ENCODE data around the gene SLC47A2. TPM values are rescaled to one million over a fixed set of nuclear protein-coding genes. Genes with fewer than 3 reads are reported as not detected.

SLC47A2 gene
- total RNA-seq, 1 experiment from 2014 or later = not detected

DNA sequence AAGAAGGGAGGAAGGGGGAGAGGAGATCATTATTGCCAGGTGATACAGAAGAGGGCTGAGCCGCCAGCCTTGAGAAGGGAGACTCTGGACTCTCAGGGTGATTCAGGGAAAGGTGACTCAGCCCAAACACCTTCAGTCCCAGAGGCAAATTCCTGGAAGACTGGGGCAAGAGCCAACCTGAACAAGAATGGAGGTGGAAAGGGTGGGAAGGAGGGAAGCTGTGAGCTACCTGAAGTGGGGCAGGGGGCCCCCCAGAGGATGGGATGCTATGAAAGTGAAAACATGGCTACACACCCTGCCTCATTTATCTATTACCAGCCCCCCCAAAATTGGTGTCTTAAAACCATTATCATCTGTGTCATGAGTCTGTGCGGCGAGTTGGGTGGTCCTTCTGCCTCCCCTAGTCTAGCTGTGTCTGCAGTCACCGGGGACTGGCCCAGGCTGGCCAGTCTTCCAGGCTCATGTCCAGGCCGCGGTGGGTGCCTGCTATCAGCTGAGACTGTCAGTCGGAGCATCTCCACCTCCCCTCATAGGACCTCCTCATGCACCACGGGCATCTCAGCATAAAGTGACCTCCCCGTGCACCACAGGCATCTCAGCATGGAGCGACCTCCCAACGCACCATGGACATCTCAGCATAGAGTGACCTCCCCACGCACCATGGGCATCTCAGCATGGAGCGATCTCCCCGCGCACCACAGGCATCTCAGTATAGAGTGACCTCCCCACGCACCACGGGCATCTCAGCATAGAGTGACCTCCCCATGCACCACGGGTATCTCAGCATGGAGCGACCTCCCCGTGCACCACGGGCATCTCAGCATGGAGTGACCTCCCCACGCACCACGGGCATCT lies 3.2 kb upstream of the SLC47A2 start:
- H3K4me3 ChIP-seq (ENCODE audit: low read length) = no peak overlapping the region
- H3K4me2 ChIP-seq (ENCODE audit: low read depth, low read length, poor library complexity, severe bottlenecking) = no peak overlapping the region
- H3K27me3 ChIP-seq (ENCODE audit: low read length) = no peaks in the 10 kb centered on the region
- H3K36me3 ChIP-seq (ENCODE audit: insufficient read depth, low read length) = no peaks in the 10 kb centered on the region
- H4K20me1 ChIP-seq (ENCODE audit: insufficient read depth, low read depth, low read length) = peaks cover 3% of the 10 kb centered on the region; the same call in 1 of the 2 replicates
- no peaks in the 10 kb centered on the region for H3K79me2 ChIP-seq (ENCODE audit: low read length)
- no peaks in the 10 kb centered on the region for H3K4me1 ChIP-seq (ENCODE audit: low read length)
- H3K9me2 ChIP-seq (replicated peaks; ENCODE audit: insufficient read depth, low read length) = no peaks in the 10 kb centered on the region
- no peaks in the 10 kb centered on the region for H3K9me3 ChIP-seq (ENCODE audit: low read length)
- no peak overlapping the region for H3K9ac ChIP-seq (ENCODE audit: low read length)
- H3K27ac ChIP-seq (ENCODE audit: low read length) = no peak overlapping the region
- DNase-seq = no peak
- H2AFZ ChIP-seq (ENCODE audit: low read length) = no peak overlapping the region

DNA sequence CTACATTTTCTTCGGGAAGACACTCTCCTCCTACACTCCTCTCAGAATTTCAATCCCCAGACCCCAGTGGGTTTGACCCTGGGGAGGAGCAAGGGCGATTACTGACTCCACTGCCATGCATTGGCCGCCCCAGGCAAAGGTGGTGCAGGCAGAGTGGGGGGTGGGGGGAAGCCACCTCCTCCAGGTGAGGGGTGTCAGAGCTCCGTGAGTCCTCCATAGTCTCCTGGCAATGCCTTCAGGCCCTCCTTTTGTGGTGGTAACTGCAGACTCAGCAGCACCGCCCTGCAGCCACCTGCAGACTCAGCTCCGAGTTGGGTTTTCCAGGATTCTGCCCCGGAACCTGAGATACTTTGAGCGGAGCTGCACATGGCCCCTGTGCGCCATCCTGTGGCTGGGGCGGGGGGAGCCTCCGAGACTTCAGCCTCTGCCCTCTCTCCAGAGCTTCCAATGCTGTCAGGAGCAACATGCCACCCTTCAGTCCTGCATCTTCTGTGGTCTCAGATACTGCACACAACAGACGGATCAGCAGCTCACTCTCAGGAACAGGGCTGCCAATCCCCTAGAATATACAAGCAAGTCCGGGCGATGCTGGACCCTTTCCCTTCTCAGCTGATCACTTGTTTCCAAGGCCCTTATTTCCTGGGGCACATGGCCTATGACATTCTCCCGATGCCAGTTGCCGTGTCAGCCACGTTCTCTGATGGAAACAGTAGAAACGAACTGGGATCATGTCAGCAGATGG lies 2.4 kb upstream of the SLC47A2 start:
- Histone ChIP-seq H3K36me3 (ENCODE audit: insufficient read depth, low read length) (no peaks in the 10 kb centered on the region), H2AFZ (ENCODE audit: low read length) (no peak overlapping the region), H3K4me1 (ENCODE audit: low read length) (no peaks in the 10 kb centered on the region), H3K27me3 (ENCODE audit: low read length) (no peaks in the 10 kb centered on the region), H3K9ac (ENCODE audit: low read length) (no peak overlapping the region), H3K27ac (ENCODE audit: low read length) (no peak overlapping the region), H3K79me2 (ENCODE audit: low read length) (no peaks in the 10 kb centered on the region), H3K4me3 (ENCODE audit: low read length) (no peak overlapping the region), H4K20me1 (ENCODE audit: insufficient read depth, low read depth, low read length) (peaks cover 3% of the 10 kb centered on the region; the same call in 1 of the 2 replicates), H3K9me2 (replicated peaks; ENCODE audit: insufficient read depth, low read length) (no peaks in the 10 kb centered on the region), H3K9me3 (ENCODE audit: low read length) (no peaks in the 10 kb centered on the region), H3K4me2 (ENCODE audit: low read depth, low read length, poor library complexity, severe bottlenecking) (no peak overlapping the region)
- peak; percentile 76 for DNase-seq

DNA sequence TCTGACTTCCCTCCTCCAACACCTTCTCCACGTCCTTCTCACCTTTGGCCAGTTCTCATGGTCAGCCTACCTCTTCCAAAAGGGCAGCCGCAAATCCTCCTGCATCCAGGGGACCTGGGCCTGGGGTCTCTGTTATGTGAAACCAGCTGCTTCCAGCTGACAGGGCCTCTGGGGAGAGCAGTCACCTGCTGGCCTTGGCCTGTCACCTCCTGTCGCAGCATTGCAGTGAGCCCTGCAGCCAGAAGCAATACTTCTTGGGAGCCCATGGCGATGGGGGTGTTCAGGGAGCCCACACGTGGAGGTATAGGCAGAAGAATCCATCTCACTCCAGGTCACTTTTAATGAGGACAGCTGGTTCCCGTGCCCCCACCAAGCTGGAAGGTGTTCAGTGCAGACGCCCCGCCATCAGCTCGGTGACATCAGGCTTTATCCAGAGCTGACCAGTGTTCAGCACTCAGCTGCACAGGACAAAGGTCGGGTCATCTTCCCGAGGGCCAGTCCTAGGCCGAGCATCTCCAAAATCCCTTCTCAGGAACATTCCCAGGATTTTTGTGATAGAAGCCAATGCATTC lies 1.7 kb upstream of the SLC47A2 start:
- no peak overlapping the region for H3K27ac ChIP-seq (ENCODE audit: low read length)

DNA sequence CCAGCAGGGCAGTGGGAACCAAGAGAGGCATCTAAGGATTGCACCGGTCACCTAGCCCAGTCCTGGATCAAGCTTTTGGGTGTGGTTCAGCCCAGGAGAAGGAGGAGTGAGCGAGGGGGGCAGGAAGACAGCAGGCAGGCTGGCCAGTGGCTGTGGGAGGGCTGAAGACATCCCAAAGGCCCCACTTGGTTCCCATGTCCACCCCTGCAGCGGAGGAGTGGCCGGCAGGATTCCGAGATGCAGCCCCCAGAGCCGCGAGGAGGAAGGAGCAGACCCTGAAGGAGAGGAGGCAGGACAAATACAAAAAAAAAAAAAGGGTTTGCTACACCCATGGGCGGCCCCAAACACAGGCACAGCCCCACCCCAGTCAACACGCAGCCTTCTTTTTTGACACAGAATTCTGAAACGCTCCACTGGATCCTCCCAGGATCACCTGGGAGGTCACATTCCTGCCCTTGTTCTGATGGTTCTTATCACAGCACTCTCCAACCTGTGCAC lies 1.1 kb upstream of the SLC47A2 start:
- H3K9me3 ChIP-seq (ENCODE audit: low read length) = no peaks in the 10 kb centered on the region

More for the DNA sequence above, 1.7 kb upstream of the SLC47A2 start:
- Histone ChIP-seq H2AFZ (ENCODE audit: low read length) (no peak overlapping the region), H3K4me3 (ENCODE audit: low read length) (no peak overlapping the region), H3K9ac (ENCODE audit: low read length) (no peak overlapping the region), H3K4me2 (ENCODE audit: low read depth, low read length, poor library complexity, severe bottlenecking) (no peak overlapping the region), H3K4me1 (ENCODE audit: low read length) (no peaks in the 10 kb centered on the region), H4K20me1 (ENCODE audit: insufficient read depth, low read depth, low read length) (peaks cover 3% of the 10 kb centered on the region; the same call in 1 of the 2 replicates), H3K9me2 (replicated peaks; ENCODE audit: insufficient read depth, low read length) (no peaks in the 10 kb centered on the region), H3K79me2 (ENCODE audit: low read length) (no peaks in the 10 kb centered on the region), H3K27me3 (ENCODE audit: low read length) (no peaks in the 10 kb centered on the region), H3K36me3 (ENCODE audit: insufficient read depth, low read length) (no peaks in the 10 kb centered on the region), H3K9me3 (ENCODE audit: low read length) (no peaks in the 10 kb centered on the region)
- DNase-seq = no peak

DNA sequence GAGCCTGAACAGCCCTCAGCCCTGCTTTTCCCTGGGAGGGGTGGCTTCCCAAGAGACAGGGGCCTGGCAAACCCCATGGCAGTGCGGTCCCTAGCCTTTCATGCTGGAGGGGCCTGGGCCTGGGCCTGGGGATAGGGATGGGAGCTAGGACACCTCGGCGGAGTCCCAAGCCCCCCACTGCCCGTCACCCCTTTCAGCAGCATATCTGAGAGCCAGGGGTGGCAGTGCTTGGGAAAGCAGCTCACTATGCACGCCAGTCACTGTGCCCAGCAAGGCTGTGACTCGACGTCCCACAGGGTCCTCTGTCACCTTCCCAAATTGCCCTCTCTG lies 612 bp upstream of the SLC47A2 start:
- Histone ChIP-seq H4K20me1 (ENCODE audit: insufficient read depth, low read depth, low read length) (peaks cover 3% of the 10 kb centered on the region; the same call in 1 of the 2 replicates), H2AFZ (ENCODE audit: low read length) (no peak overlapping the region), H3K27ac (ENCODE audit: low read length) (no peak overlapping the region), H3K9me2 (replicated peaks; ENCODE audit: insufficient read depth, low read length) (no peaks in the 10 kb centered on the region), H3K4me1 (ENCODE audit: low read length) (no peaks in the 10 kb centered on the region), H3K27me3 (ENCODE audit: low read length) (no peaks in the 10 kb centered on the region), H3K36me3 (ENCODE audit: insufficient read depth, low read length) (no peaks in the 10 kb centered on the region), H3K9me3 (ENCODE audit: low read length) (no peaks in the 10 kb centered on the region), H3K4me3 (ENCODE audit: low read length) (no peak overlapping the region), H3K4me2 (ENCODE audit: low read depth, low read length, poor library complexity, severe bottlenecking) (no peak overlapping the region), H3K79me2 (ENCODE audit: low read length) (no peaks in the 10 kb centered on the region), H3K9ac (ENCODE audit: low read length) (no peak overlapping the region)
- DNase-seq = no peak

More for the DNA sequence above, 1.1 kb upstream of the SLC47A2 start:
- H3K4me2 ChIP-seq (ENCODE audit: low read depth, low read length, poor library complexity, severe bottlenecking) = no peak overlapping the region
- H2AFZ ChIP-seq (ENCODE audit: low read length) = no peak overlapping the region
- peaks cover 3% of the 10 kb centered on the region; the same call in 1 of the 2 replicates for H4K20me1 ChIP-seq (ENCODE audit: insufficient read depth, low read depth, low read length)
- no peak overlapping the region for H3K4me3 ChIP-seq (ENCODE audit: low read length)
- H3K27ac ChIP-seq (ENCODE audit: low read length) = no peak overlapping the region
- H3K9me2 ChIP-seq (replicated peaks; ENCODE audit: insufficient read depth, low read length) = no peaks in the 10 kb centered on the region
- no peak for DNase-seq
- no peaks in the 10 kb centered on the region for H3K36me3 ChIP-seq (ENCODE audit: insufficient read depth, low read length)
- no peaks in the 10 kb centered on the region for H3K27me3 ChIP-seq (ENCODE audit: low read length)
- H3K9ac ChIP-seq (ENCODE audit: low read length) = no peak overlapping the region
- H3K4me1 ChIP-seq (ENCODE audit: low read length) = no peaks in the 10 kb centered on the region
- no peaks in the 10 kb centered on the region for H3K79me2 ChIP-seq (ENCODE audit: low read length)

DNA sequence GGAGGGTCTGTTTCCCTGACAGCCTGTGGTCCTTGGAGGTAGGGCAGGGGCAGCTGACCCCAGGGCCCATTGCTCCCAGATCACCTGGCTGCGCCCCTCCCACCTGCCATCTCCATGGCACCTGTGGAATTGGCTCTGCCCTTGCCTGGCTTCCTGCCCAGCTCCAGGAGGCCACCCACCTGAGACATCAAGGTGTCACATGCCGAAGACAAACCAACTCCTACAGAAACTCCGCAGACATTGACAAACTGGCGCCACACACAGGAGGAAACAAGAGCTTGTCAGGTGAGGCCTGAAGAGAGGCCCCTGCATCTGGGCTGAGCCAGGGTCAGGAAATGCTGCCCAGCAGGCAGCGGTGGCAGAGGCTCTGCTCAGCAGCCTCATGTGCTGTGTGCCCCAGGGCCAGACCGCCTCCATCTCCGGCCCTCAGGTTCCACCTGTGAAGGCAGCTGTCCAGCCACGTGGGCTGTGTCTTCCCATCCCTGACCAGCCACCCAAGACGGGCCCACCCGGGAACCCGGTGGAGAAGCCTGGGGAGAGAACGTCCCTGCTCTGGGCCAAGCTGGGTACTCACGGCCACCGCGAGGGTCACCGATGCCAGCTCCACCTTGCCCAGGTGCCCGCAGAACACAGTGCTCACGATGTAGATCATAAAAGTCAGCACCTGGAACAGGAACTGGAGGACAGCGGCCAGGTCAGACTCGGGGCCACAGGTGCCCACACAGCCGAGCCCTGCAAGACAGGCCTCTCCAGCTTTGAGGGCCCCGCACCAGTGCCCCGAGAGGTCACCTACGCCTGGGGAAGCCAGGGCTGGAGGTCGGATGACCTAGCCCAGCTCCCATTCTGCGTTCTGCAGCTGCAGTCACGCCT lies 1.6 kb downstream of the SLC47A2 start:
- Histone ChIP-seq H3K9ac (ENCODE audit: low read length) (no peak overlapping the region), H3K27me3 (ENCODE audit: low read length) (no peaks in the 10 kb centered on the region), H3K9me2 (replicated peaks; ENCODE audit: insufficient read depth, low read length) (no peaks in the 10 kb centered on the region), H3K27ac (ENCODE audit: low read length) (no peak overlapping the region), H4K20me1 (ENCODE audit: insufficient read depth, low read depth, low read length) (peaks cover 3% of the 10 kb centered on the region; the same call in 1 of the 2 replicates), H3K4me3 (ENCODE audit: low read length) (no peak overlapping the region), H3K4me2 (ENCODE audit: low read depth, low read length, poor library complexity, severe bottlenecking) (no peak overlapping the region), H3K4me1 (ENCODE audit: low read length) (no peaks in the 10 kb centered on the region), H3K9me3 (ENCODE audit: low read length) (no peaks in the 10 kb centered on the region), H3K36me3 (ENCODE audit: insufficient read depth, low read length) (no peaks in the 10 kb centered on the region), H2AFZ (ENCODE audit: low read length) (no peak overlapping the region), H3K79me2 (ENCODE audit: low read length) (no peaks in the 10 kb centered on the region)
- no peak for DNase-seq

DNA sequence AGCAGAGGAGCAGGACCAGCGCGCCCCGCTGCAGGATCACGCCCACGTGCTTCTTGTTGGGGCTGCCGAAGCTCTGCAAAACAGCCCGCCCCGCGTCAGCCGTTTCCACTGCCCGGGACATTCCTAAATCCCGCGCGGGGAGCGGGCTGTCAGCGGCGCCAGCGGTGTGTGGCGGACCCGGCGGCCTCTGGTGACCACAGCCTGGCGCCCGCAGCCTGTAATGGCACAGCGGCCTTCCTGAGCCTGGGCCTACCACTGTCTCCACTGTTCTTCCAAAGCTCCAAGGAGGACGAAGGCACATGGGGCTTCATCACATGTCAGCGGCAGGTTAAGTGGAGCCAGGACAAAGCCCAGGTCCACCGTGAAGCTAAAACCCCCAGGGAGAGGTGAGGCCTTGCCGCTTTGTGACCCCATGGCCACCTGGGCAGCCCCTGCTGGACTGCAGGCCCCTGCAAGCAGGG lies 2.5 kb downstream of the SLC47A2 start:
- no peak for DNase-seq
- Histone ChIP-seq H3K9me3 (ENCODE audit: low read length) (no peaks in the 10 kb centered on the region), H3K4me1 (ENCODE audit: low read length) (no peaks in the 10 kb centered on the region), H3K4me3 (ENCODE audit: low read length) (no peak overlapping the region), H3K9ac (ENCODE audit: low read length) (no peak overlapping the region), H3K4me2 (ENCODE audit: low read depth, low read length, poor library complexity, severe bottlenecking) (no peak overlapping the region), H2AFZ (ENCODE audit: low read length) (no peak overlapping the region), H3K36me3 (ENCODE audit: insufficient read depth, low read length) (no peaks in the 10 kb centered on the region), H3K79me2 (ENCODE audit: low read length) (no peaks in the 10 kb centered on the region), H3K27ac (ENCODE audit: low read length) (no peak overlapping the region), H3K27me3 (ENCODE audit: low read length) (no peaks in the 10 kb centered on the region), H4K20me1 (ENCODE audit: insufficient read depth, low read depth, low read length) (peaks cover under 1% of the 10 kb centered on the region; the same call in 1 of the 2 replicates), H3K9me2 (replicated peaks; ENCODE audit: insufficient read depth, low read length) (no peaks in the 10 kb centered on the region)
